Non-pigmented ciliary epithelial cell (primary cell): ENCODE measurements around the gene SPTBN2.
A peak's percentile ranks its signal among the peaks of the same experiment; 100 is the strongest.
"Not testable (repeated sequence)": the region's sequence is repeated elsewhere in the genome, so short reads cannot be mapped to it uniquely, and the experiment has no call there.

Source experiments
- DNase-seq: peaks from one replicate; pipeline ENCODE4 v3.0.0-alpha.2; 2010; ENCODE audit warnings: low read depth

The SPTBN2 gene

GRCh38 chr11:66684635-66685034 lies 44.4 kb downstream of the SPTBN2 start:
- DNase-seq = no peak

- DNase-seq = no peak
Measured at GRCh38 chr11:66683877-66684276, 45.1 kb downstream of the SPTBN2 start.

- no peak for DNase-seq
Measured at GRCh38 chr11:66680966-66681645, 47.9 kb downstream of the SPTBN2 start.

- DNase-seq = peak; percentile 72
Measured at GRCh38 chr11:66677599-66678375, 51.2 kb downstream of the SPTBN2 start, which contains the start of gene RBM4B. RBM4B (minus strand) TSS chr11:66677887; CDS start chr11:66677079, 808 bp downstream.

- no peak for DNase-seq
Measured at GRCh38 chr11:66676931-66677598, 52.0 kb downstream of the SPTBN2 start.

GRCh38 chr11:66676282-66676919 lies 52.6 kb downstream of the SPTBN2 start:
- DNase-seq = no peak

GRCh38 chr11:66674964-66675602 lies 53.9 kb downstream of the SPTBN2 start:
- no peak for DNase-seq

- no peak for DNase-seq
Measured at GRCh38 chr11:66670816-66671215, 58.2 kb downstream of the SPTBN2 start.

- DNase-seq = no peak
Measured at GRCh38 chr11:66665369-66665768, 63.6 kb downstream of the SPTBN2 start.

- DNase-seq = no peak
Measured at GRCh38 chr11:66663741-66664296, 65.2 kb downstream of the SPTBN2 start.

- DNase-seq = no peak
Measured at GRCh38 chr11:66659763-66660162, 69.3 kb downstream of the SPTBN2 start.

- no peak for DNase-seq
Measured at GRCh38 chr11:66653123-66653522, 75.9 kb downstream of the SPTBN2 start.

GRCh38 chr11:66652651-66653050 lies 76.4 kb downstream of the SPTBN2 start:
- no peak for DNase-seq

- DNase-seq = no peak
Measured at GRCh38 chr11:66651016-66651415, 78.0 kb downstream of the SPTBN2 start.

- DNase-seq = no peak
Measured at GRCh38 chr11:66649903-66650302, 79.1 kb downstream of the SPTBN2 start.

- no peak for DNase-seq
Measured at GRCh38 chr11:66646828-66647227, 82.2 kb downstream of the SPTBN2 start.

GRCh38 chr11:66643745-66644437 lies 85.1 kb downstream of the SPTBN2 start:
- no peak for DNase-seq

- no peak for DNase-seq
Measured at GRCh38 chr11:66641834-66642233, 87.2 kb downstream of the SPTBN2 start.

GRCh38 chr11:66639814-66640340 lies 89.1 kb downstream of the SPTBN2 start:
- not testable (repeated sequence) for DNase-seq

GRCh38 chr11:66639066-66639813 lies 89.8 kb downstream of the SPTBN2 start:
- no peak for DNase-seq
